Measurements from ENCODE around the gene KAZN. TPM values are rescaled to one million over a fixed set of nuclear protein-coding genes. Genes with fewer than 3 reads are reported as not detected.

KAZN gene
- total and polyA plus RNA-seq, 2 of the 8 experiments (the other 6 are each of a cell fraction or from before 2014, with no cell fraction given) = 3.7 to 11.8 TPM

DNA sequence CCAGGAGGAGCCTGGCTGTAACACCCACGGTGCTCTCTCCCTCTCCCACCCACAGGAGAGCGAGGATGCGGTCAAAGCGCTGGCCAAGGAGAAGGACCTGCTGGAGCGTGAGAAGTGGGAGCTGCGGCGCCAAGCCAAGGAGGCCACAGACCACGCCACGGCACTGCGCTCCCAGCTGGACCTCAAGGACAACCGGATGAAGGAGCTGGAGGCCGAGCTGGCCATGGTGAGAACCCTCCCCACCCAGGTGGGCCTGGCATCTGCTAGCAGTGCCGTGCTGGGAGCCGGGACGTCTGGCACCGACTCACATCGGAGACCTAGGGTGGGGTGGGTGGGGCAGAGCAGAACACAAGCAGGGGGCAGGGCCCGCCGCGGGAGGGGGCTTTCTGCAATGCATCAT lies 445.4 kb downstream of the KAZN start (continued):
- TF ChIP-seq, protein P1, sequence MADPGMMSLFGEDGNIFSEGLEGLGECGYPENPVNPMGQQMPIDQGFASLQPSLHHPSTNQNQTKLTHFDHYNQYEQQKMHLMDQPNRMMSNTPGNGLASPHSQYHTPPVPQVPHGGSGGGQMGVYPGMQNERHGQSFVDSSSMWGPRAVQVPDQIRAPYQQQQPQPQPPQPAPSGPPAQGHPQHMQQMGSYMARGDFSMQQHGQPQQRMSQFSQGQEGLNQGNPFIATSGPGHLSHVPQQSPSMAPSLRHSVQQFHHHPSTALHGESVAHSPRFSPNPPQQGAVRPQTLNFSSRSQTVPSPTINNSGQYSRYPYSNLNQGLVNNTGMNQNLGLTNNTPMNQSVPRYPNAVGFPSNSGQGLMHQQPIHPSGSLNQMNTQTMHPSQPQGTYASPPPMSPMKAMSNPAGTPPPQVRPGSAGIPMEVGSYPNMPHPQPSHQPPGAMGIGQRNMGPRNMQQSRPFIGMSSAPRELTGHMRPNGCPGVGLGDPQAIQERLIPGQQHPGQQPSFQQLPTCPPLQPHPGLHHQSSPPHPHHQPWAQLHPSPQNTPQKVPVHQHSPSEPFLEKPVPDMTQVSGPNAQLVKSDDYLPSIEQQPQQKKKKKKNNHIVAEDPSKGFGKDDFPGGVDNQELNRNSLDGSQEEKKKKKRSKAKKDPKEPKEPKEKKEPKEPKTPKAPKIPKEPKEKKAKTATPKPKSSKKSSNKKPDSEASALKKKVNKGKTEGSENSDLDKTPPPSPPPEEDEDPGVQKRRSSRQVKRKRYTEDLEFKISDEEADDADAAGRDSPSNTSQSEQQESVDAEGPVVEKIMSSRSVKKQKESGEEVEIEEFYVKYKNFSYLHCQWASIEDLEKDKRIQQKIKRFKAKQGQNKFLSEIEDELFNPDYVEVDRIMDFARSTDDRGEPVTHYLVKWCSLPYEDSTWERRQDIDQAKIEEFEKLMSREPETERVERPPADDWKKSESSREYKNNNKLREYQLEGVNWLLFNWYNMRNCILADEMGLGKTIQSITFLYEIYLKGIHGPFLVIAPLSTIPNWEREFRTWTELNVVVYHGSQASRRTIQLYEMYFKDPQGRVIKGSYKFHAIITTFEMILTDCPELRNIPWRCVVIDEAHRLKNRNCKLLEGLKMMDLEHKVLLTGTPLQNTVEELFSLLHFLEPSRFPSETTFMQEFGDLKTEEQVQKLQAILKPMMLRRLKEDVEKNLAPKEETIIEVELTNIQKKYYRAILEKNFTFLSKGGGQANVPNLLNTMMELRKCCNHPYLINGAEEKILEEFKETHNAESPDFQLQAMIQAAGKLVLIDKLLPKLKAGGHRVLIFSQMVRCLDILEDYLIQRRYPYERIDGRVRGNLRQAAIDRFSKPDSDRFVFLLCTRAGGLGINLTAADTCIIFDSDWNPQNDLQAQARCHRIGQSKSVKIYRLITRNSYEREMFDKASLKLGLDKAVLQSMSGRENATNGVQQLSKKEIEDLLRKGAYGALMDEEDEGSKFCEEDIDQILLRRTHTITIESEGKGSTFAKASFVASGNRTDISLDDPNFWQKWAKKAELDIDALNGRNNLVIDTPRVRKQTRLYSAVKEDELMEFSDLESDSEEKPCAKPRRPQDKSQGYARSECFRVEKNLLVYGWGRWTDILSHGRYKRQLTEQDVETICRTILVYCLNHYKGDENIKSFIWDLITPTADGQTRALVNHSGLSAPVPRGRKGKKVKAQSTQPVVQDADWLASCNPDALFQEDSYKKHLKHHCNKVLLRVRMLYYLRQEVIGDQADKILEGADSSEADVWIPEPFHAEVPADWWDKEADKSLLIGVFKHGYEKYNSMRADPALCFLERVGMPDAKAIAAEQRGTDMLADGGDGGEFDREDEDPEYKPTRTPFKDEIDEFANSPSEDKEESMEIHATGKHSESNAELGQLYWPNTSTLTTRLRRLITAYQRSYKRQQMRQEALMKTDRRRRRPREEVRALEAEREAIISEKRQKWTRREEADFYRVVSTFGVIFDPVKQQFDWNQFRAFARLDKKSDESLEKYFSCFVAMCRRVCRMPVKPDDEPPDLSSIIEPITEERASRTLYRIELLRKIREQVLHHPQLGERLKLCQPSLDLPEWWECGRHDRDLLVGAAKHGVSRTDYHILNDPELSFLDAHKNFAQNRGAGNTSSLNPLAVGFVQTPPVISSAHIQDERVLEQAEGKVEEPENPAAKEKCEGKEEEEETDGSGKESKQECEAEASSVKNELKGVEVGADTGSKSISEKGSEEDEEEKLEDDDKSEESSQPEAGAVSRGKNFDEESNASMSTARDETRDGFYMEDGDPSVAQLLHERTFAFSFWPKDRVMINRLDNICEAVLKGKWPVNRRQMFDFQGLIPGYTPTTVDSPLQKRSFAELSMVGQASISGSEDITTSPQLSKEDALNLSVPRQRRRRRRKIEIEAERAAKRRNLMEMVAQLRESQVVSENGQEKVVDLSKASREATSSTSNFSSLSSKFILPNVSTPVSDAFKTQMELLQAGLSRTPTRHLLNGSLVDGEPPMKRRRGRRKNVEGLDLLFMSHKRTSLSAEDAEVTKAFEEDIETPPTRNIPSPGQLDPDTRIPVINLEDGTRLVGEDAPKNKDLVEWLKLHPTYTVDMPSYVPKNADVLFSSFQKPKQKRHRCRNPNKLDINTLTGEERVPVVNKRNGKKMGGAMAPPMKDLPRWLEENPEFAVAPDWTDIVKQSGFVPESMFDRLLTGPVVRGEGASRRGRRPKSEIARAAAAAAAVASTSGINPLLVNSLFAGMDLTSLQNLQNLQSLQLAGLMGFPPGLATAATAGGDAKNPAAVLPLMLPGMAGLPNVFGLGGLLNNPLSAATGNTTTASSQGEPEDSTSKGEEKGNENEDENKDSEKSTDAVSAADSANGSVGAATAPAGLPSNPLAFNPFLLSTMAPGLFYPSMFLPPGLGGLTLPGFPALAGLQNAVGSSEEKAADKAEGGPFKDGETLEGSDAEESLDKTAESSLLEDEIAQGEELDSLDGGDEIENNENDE (IDR thresholded peaks at IDR 0.05; ENCODE audit: insufficient replicate concordance, low read length) = no peak
- no peak for TF ChIP-seq JUN (IDR thresholded peaks at IDR 0.05; ENCODE audit: low read depth, low read length)
- no peak for TF ChIP-seq CBX5 (IDR thresholded peaks at IDR 0.05; ENCODE audit: low read depth, low read length)
- TF ChIP-seq TAF7 (optimal IDR thresholded peaks at IDR 0.05; ENCODE audit: borderline replicate concordance, low read depth, low read length) = no peak
- TF ChIP-seq JUND (IDR thresholded peaks at IDR 0.05; ENCODE audit: low read length) = no peak
- TF ChIP-seq TEAD4 (IDR thresholded peaks at IDR 0.05; ENCODE audit: low read depth, low read length) = no peak
